Neural crest cell (in vitro differentiated cells): ENCODE results near the gene IL15. TPM values are rescaled to one million over a fixed set of nuclear protein-coding genes. Genes with fewer than 3 reads are reported as not detected.

ENCODE experiments used
- DNase-seq: peaks from one replicate; pipeline ENCODE4 v3.0.0; 2021; ENCODE audit warnings: low read depth, mixed read lengths, low spot score
- H3K27ac Mint-ChIP-seq: one replicate; pipeline ENCODE4 v1.8.0; 2021; ENCODE audit warnings: mild to moderate bottlenecking, mixed read lengths; ENCODE audit not compliant: unreplicated experiment
- H3K27me3 Mint-ChIP-seq: 2 replicates; pipeline ENCODE4 v1.8.0; 2021; ENCODE audit warnings: low read depth, mild to moderate bottlenecking, mixed read lengths
- H3K36me3 Mint-ChIP-seq: 2 replicates; pipeline ENCODE4 v1.8.0; 2021; ENCODE audit warnings: low read depth, mild to moderate bottlenecking, mixed read lengths
- H3K4me1 Mint-ChIP-seq: 2 replicates; pipeline ENCODE4 v1.8.0; 2021; ENCODE audit warnings: mixed read lengths
- H3K4me3 Mint-ChIP-seq: one replicate; pipeline ENCODE4 v1.8.0; 2021; ENCODE audit warnings: mild to moderate bottlenecking, mixed read lengths
- H3K9me3 Mint-ChIP-seq: 2 replicates; pipeline ENCODE4 v1.8.0; 2021; ENCODE audit warnings: mixed read lengths
- CTCF ChIP-seq: fragments of 200-600 bp; sonication (generic); conservative IDR thresholded peaks from 2 replicates; pipeline ENCODE4 v1.5.0; 2021; ENCODE audit warnings: antibody characterized with exemption, mild to moderate bottlenecking
- total RNA-seq: library from RNA; stranded (reverse); gene quantifications from 2 replicates; pipeline ENCODE4 v1.2.1, GENCODE V29; 2021

Gene IL15
- total RNA-seq, 1 donor from 2014 or later = not detected

GRCh38 chr4:141757287-141757686 is 120.9 kb downstream of the IL15 start:
- Mint-ChIP-seq H3K27ac (no peak overlapping the region), H3K27me3 (no peaks in the 10 kb centered on the region), H3K36me3 (no peaks in the 10 kb centered on the region), H3K9me3 (no peaks in the 10 kb centered on the region), H3K4me3 (no peak overlapping the region), H3K4me1 (no peaks in the 10 kb centered on the region)
- no peak for DNase-seq
- TF ChIP-seq CTCF = no peak

DNA sequence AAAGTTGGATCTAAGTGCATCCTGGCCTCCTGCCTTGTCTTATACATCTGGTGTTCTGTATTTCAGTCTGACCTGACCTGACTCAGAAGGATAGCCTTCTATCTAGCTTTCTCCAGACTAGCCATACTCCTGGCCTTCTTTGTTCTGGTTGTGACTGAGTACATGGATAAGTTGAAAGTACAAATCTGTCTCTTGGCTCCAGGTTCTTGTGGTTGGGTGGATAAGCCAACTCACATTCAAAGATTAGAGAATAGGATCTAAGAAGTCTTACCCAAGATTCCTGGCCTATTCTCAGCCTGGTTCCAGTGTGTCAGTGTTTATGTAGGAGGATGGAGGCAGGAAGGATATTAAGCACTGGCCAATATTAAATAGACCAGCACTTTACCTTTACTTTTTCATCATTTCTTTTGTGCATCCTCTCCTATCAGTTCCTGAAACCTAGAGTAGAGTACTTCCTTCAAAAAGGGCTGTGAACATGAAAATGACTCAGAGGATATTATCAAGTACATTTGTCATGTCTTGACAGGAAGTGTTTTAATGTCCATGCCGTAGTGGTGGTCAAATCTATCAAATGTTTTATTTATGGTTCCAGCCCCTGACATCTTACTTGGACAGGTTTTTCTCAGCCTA is 123.5 kb downstream of the IL15 start:
- TF ChIP-seq CTCF = no peak
- no peaks in the 10 kb centered on the region for H3K27me3 Mint-ChIP-seq
- DNase-seq = no peak
- H3K4me1 Mint-ChIP-seq = no peaks in the 10 kb centered on the region
- peak overlapping the region; percentile 83 for H3K27ac Mint-ChIP-seq
- H3K36me3 Mint-ChIP-seq = no peaks in the 10 kb centered on the region
- no peak overlapping the region for H3K4me3 Mint-ChIP-seq
- H3K9me3 Mint-ChIP-seq = peaks cover under 1% of the 10 kb centered on the region

- Mint-ChIP-seq H3K4me3 (no peak overlapping the region), H3K4me1 (no peaks in the 10 kb centered on the region), H3K27me3 (no peaks in the 10 kb centered on the region), H3K9me3 (peaks cover 4% of the 10 kb centered on the region), H3K36me3 (no peaks in the 10 kb centered on the region), H3K27ac (no peak overlapping the region)
- no peak for DNase-seq
- no peak for TF ChIP-seq CTCF
These were observed 125.5 kb downstream of the IL15 start for GRCh38 chr4:141761926-141762325.

- H3K4me1 Mint-ChIP-seq = no peaks in the 10 kb centered on the region
- H3K9me3 Mint-ChIP-seq = peaks cover 4% of the 10 kb centered on the region
- H3K27ac Mint-ChIP-seq = no peak overlapping the region
- no peak for DNase-seq
- no peaks in the 10 kb centered on the region for H3K36me3 Mint-ChIP-seq
- TF ChIP-seq CTCF = no peak
- no peaks in the 10 kb centered on the region for H3K27me3 Mint-ChIP-seq
- no peak overlapping the region for H3K4me3 Mint-ChIP-seq
These were observed 127.0 kb downstream of the IL15 start for GRCh38 chr4:141763374-141763773.

DNA sequence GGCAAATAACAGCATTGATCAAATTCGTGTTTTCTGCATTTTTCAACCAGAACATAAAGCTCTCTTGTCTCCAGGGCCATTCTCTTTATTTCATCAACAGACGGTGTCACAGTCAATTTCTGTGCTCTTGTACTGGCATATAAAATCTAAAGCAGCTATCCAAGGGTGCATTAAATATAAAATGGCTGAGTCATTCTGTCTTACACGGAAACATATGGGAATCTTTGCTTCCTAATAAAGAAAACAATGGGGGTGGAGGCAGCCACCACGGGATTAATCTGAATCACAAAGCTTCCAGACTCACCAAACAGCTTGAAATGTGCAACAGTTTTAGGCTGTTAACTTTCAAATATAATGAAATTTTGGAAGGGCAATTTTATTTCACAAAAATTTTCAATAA is 132.6 kb downstream of the IL15 start:
- DNase-seq = no peak
- no peak overlapping the region for H3K27ac Mint-ChIP-seq
- H3K4me3 Mint-ChIP-seq = no peak overlapping the region
- TF ChIP-seq CTCF = no peak
- no peaks in the 10 kb centered on the region for H3K27me3 Mint-ChIP-seq
- H3K9me3 Mint-ChIP-seq = peaks cover 7% of the 10 kb centered on the region
- H3K36me3 Mint-ChIP-seq = no peaks in the 10 kb centered on the region
- H3K4me1 Mint-ChIP-seq = peaks cover 10% of the 10 kb centered on the region
